ENCODE results near the gene FILIP1L.
"Not testable (repeated sequence)": the region's sequence is repeated elsewhere in the genome, so short reads cannot be mapped to it uniquely, and the experiment has no call there.

The FILIP1L gene

GRCh38 chr3:100073049-100073713 is 41.1 kb downstream of the FILIP1L start:
- DNase-seq = no peak

- no peak for DNase-seq
Measured at GRCh38 chr3:100072326-100073048, 41.8 kb downstream of the FILIP1L start.

- DNase-seq = no peak
Measured at GRCh38 chr3:100069472-100069871, 44.8 kb downstream of the FILIP1L start.

DNA sequence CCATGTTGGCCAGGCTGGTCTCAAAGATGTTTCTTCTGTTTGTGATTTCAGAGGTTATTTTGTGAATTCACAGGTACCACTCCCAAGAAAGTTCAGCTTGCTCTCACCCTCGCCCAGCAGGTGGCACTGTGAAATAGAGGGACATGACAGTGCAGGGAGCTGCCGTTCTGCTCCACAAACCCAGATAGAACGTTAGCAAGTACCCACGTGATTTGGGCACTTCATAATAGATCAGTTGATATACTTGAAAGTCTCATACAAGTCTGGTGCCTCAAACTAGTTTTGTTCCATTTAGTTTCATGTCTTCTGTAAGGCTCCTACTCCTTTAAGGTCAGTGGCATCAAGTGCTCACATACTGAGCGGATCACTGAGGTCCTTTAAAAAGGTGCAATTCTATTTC is 45.5 kb downstream of the FILIP1L start:
- no peak for DNase-seq

GRCh38 chr3:100067589-100067988 is 46.7 kb downstream of the FILIP1L start:
- DNase-seq = no peak

GRCh38 chr3:100063929-100064461 is 50.3 kb downstream of the FILIP1L start:
- DNase-seq = no peak

- DNase-seq = no peak
Measured at GRCh38 chr3:100062665-100063064, 51.6 kb downstream of the FILIP1L start.

DNA sequence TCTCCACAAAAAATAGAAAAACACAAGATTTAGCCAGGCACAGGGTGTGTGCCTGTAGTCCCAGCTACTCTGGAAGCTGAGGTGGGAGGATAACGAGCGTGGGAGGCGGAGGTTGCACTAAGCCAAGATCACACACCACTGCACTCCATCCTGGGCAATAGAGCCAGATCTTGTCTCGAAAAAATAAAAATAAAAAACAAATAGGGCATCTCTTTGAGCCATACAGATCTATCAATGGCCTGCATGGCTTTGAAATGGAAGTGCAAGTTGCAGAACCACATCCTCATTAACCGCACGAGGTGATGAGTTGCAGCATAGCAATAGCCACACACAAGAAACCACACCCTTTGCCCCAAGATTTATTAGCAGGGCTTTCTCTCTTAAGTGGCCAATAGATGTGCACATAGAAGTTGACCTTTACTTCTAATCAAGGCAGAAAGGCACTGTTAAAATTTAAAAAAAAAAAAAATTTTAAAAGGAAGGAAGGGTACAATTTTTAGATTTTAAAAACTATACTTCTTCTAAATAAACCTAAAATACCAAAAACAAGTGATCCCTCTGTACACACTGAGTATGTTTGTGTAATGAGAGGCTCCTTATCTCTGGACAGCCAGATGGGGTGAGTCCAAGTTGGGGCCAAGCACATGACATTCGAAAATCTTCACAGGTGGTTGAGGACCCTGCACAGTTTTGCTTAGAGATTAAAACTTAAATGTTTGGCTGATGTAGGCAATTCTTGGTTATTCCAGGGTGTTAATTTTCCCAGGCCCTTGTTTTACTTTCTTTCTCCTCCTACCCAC is 53.4 kb downstream of the FILIP1L start:
- no peak for DNase-seq

DNA sequence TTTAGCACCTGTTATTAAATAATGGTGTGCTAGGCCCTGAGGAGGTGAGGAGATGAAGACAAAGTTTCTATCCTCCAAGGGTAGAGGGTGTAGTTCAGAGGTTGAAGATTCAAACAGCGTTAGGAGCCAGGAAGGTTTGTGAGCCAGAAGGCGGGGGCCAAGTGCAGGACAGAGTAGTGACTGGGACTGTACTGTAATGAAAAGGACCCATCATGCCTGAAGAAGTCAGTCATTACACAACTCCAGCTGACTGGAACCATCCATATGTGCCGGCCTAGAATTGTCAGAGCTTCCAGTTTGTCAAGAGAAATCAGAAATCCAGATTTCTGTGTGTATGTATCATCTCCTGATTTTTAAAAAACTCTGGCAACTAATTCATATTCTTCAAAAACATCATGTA is 54.8 kb downstream of the FILIP1L start:
- DNase-seq = no peak

DNA sequence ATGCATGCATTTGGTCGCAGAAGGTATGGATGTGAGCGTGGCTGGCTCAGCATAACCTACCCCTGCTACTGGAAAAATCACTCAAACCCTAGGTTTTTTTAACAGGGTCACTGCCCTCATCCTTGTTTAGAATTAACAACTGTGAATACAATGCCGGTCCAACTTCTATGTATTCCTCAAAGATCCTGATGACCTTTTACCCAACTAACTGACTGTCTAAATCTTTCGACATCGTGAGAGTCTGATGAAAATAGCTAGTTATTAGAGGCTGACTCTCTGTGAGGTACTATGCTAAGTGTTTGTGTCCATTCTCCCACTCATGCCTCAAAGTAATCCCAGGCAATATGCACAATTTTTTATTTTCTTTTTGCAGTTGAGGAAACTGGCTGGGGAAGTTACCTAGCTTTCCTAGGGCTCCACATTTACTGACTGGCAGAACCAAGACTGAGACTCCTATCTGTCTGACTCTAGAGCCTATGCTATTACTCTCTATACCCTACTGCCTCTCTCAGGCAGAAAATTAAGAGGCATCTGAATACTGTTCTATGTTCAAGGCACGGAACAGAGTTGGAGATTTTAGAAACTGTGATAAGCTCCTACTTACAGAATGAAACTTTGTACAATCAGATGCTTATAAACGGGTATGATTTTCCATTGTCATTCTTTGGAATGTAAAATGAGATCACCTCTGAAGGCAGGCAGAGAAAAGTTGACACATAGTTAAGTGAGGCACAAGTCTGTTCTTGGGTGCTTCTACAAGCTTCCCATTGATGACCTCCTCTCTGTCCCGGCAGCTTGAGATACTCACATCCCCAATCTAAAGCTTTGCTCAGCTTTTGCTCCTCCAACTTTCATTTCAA is 56.4 kb downstream of the FILIP1L start:
- DNase-seq = no peak

GRCh38 chr3:100053951-100054620 is 60.2 kb downstream of the FILIP1L start:
- no peak for DNase-seq

- DNase-seq = not testable (repeated sequence)
Measured at GRCh38 chr3:100051513-100051912, 62.8 kb downstream of the FILIP1L start.

DNA sequence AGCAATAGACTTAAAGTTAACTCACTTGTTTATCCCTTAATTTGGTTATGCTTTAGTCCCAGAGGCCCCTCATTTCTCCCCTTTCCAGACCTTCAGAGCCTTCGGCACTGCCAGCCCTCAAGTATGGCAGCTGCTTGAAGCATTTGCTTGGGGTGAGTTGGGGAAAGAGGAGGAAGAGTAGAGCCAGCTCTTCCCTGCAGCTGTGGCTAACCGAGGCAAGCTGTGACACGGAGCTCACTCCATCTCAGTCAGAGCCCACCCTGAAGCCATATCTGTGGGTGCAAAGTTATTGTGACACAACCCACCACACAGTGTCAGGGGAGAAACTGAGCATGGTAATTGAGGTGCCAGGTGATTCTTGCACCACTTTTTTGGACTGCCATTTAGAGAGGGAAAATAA is 66.1 kb downstream of the FILIP1L start:
- DNase-seq = no peak

DNA sequence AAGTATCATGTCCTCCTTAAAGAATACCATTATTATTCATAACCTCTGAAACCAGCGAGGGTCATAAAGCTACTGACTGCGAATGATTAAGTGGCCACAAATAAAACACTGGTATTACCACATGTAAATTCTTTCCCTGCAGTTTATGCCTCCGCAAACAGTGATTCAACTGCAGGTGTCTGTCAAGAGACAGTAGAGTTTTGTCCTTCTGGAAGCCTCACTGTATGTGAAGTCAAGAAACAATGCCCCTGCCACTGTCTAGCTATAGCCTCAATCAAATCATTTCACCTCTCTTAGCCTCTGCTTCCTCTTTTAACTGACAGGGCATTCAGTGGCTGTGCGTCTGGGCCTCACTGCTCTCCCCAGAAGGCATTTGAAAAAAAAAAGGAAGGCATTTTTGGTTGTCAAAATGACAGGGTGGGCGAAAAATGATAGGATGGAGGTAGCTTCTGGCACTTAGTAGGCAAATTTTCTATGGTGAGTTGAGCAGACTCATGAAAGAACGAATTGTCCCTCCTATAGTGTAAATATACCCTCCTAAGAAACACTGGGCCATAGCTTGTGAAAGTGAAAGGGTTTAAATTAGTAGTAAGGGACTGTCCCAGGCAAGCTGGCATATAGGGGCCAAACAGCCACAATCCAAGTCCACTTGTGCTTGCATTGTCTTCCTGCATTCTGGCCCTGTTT is 66.7 kb downstream of the FILIP1L start:
- no peak for DNase-seq

DNA sequence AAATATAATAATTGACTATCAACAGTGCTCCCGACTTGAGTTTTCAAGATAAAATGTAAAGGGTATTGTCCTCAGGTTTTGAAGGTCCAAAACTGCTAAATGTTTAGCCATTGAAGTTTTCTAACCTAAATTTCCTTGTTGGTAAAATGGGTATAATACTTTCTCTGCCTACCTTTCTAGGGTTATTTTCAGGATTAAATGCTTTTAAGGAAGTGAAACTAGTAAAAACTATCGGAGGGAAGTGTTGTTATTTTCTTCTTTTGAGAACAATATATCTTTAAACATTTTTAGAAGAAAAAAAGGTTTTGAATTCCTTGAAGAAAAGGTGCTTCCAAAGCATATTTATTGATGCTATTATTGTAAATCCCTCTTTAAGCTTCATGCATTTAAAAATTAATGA is 67.3 kb downstream of the FILIP1L start:
- DNase-seq = no peak

DNA sequence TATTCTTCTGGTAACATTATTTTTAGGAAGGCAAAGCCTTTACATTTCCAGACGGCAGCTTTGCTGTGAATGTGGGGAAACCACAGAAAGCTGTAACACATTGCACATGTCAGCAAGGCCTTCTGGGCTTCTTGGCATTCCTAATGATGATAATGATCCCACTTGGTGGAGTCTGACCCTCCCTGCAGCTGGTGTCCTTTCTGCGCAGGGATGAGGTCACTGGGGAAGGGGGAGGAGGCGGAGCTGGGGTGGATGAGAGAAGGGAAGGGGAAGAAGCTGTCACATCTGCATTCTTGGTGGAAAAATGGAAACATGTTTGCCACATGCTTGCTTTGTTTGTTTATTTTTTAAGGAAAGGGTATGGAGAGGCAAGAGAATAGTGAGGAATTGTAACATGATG is 68.6 kb downstream of the FILIP1L start:
- DNase-seq = no peak

DNA sequence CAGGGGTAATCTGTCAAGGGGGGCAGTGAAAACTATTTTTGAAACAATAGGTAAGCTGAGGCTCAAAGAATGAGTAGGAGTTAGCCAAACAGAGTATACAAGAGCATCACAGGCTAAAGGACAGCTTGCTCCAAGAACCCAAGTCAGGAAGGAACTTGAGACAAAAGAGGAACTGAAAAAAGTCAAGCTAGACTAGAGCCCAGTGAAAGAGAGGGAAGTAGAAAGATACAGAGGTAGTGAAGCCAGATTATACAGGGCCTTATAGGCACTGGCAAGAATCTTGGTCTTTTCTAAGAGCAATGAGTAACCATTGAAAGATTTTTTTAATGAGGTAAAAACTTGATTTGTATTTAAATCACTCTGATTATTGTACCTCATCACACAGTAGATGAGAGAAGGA is 69.9 kb downstream of the FILIP1L start:
- no peak for DNase-seq

DNA sequence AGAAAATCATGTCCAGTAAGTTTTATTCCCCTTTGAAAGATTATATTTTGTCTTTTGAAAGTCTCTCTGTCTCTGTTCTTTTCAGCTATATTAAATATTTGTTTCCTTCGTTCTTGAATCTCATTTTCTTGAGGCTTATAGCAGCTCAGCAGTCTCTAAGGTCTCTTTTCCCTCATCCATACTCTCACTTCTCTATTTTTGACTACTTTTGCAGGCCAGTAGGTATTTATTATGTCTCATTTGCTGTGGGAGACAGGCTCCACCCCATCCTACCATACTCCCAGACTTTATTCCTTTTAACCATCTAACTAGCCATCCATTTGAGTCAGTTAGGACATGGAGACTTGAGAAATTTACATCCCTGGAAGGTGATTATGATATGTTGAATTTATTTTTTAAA is 71.0 kb downstream of the FILIP1L start:
- DNase-seq = no peak

- no peak for DNase-seq
Measured at GRCh38 chr3:100042166-100042981, 71.9 kb downstream of the FILIP1L start.

GRCh38 chr3:100041328-100041749 is 73.0 kb downstream of the FILIP1L start:
- no peak for DNase-seq
